NCI-H2107 (cell line): ENCODE data around the gene COL9A1.

Experiments used
- DNase-seq: peaks from one replicate; lab custom pipeline; 2025; lab: John Stamatoyannopoulos, UW

Gene COL9A1

DNA sequence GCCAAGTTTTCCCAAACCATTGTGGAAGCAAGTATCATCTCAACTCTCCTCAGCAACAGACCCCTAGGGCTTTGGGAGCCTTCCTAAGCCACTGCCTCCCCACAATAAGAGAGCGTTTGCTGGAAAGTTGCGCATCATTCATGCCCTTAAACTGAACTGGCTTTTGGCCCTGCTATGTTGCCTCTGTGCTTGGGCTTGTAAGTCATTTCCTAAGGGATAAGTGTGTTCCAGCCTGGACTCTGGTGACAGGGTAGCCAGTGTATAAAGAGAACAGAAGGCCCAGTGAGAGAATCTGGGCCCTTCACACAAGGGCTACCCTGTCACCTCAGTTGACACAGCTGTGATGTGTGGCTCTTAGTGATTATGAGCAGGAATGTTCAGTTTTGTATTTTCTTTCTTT, 77.8 kb downstream of the COL9A1 start:
- no peak for DNase-seq

DNA sequence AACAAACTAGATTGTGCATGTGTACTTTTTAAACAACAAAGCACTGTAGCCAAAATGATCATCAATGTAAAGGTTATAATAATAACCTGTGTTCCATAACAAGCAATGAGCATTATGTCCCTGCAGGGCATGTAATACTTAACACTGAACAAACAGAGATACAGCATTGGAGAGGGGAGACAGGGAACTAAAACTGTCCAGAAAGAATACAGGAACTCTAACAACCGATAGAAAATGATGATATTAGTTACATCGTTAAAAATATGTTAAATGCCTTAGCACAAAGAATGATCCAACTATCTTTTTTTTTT, 80.5 kb downstream of the COL9A1 start:
- DNase-seq, result no peak

DNA sequence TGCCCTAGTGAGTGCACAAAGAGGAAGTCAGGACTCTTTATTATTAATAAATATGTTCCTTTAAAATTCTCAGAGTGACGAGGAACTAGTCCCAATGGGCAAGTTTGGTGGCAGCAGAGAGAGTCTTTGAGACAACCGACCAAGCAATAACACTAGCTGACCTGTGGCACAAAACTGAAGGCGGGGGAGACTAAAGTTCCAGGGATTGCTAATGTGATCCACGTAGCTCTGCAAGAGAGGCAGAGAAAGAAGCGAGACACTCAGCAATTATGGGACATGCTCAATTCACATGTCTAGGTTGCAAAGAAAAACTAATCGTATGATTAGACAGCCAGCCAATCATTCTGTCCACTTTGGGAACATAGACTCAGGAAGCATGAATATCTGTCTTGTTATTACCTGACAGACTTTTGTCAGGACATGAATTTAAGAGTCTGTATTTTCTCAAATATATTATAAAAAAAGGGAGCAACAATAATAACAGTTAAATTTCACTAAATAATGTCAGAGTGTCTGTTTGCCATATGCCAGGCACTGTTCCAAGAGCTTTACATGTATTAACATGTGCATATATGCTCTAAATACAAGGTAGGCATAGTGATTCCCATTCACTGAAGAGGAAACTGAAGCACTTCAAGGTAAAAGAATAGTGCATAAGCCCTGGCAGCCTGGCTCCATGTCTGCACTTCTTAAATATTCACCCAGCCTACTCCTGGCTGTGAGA, 81.0 kb downstream of the COL9A1 start:
- no peak for DNase-seq

DNA sequence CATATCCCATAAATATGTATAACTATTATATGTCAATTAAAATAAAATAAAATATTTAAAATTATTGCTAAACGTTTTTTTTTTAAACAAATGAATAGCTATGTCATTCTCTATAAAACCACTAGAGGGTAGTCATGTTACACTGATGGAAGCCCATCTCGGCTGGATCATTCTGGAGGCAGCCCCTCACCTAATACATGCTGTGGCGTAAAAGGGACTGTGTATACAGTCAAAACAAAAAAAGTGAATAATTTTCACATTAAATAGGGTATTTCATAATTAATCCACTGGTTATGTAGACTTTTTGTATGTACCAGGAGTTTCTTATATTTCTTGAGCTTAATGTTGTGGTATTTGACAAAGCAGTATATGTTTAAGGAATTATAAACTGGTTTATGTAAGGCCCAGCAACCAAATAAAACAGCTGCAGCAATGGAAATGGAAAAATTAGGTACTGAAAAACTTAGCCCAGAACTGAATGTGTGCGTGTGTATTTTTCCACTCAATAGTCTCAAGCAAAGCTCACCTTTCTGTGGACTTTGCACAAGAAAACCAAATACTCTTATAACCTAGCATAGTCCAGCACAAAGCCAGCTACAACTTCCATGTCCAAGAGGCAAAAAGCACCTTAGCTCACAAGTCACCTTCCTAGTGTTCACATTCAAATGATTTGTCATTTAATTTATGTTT, 81.7 kb downstream of the COL9A1 start:
- DNase-seq, result no peak

- no peak for DNase-seq
Measured at GRCh38 chr6:70219943-70220613, 82.8 kb downstream of the COL9A1 start.

- no peak for DNase-seq
Measured at GRCh38 chr6:70216767-70217166, 86.1 kb downstream of the COL9A1 start.

DNA sequence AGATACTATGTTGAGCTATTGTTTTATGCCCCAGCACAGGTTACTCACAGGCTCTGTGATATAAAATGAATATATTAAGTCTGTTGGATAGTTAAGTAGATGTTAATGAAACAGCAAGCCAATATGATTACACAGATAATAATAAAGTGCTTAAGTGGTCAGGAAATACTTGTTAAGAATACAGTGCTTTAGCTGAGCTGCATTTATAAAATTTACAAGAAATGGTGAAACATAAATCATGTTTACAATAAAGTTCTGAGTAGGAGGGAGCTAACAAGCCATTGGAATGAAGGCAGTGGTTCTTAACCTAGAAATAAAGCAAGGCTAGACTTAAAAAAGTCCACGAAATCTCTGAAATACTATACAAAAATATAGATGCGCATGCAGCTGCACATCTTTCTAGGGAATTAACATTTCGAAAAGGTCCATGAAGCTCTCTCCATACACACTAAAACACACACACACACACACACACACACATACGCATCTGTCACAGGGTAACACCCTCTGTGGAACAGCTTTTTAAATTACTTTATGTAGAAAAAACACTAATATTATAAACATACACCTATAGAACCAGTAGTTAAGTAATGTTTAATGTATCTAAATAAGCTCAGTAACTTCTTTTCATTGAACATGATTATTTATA, 87.3 kb downstream of the COL9A1 start:
- no peak for DNase-seq

- no peak for DNase-seq
Measured at GRCh38 chr6:70210462-70210861, 92.4 kb downstream of the COL9A1 start.

GRCh38 chr6:70208235-70208790, 94.6 kb downstream of the COL9A1 start:
- DNase-seq, result no peak

GRCh38 chr6:70198785-70199184, 104.1 kb downstream of the COL9A1 start:
- no peak for DNase-seq

GRCh38 chr6:70196531-70196930, 106.4 kb downstream of the COL9A1 start:
- DNase-seq, result no peak

DNA sequence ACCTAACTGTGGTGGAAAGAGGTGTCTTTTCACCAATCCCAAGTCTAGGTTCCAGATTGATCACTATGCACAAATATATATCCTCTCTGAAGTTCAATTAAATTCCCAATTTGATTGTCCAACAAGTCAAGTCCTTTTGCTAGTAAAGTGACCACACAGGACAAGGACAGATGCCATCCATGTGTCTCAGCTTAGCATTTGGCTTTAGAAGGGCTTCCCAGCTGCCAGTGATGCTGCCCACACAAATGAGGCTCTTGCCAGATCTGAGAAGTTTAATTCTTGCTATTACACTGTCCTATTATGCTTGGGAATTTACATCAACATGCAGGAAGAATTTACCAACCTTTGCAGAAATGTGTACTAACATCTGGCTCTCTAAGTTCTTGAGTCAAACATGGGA, 108.5 kb downstream of the COL9A1 start:
- DNase-seq, result no peak

- DNase-seq, result no peak
Measured at GRCh38 chr6:70188202-70188601, 114.7 kb downstream of the COL9A1 start.

GRCh38 chr6:70186461-70186860, 116.4 kb downstream of the COL9A1 start:
- no peak for DNase-seq

GRCh38 chr6:70184723-70185122, 118.2 kb downstream of the COL9A1 start:
- DNase-seq, result no peak

GRCh38 chr6:70183538-70183937, 119.3 kb downstream of the COL9A1 start:
- no peak for DNase-seq

GRCh38 chr6:70180901-70181599, 121.8 kb downstream of the COL9A1 start:
- no peak for DNase-seq

DNA sequence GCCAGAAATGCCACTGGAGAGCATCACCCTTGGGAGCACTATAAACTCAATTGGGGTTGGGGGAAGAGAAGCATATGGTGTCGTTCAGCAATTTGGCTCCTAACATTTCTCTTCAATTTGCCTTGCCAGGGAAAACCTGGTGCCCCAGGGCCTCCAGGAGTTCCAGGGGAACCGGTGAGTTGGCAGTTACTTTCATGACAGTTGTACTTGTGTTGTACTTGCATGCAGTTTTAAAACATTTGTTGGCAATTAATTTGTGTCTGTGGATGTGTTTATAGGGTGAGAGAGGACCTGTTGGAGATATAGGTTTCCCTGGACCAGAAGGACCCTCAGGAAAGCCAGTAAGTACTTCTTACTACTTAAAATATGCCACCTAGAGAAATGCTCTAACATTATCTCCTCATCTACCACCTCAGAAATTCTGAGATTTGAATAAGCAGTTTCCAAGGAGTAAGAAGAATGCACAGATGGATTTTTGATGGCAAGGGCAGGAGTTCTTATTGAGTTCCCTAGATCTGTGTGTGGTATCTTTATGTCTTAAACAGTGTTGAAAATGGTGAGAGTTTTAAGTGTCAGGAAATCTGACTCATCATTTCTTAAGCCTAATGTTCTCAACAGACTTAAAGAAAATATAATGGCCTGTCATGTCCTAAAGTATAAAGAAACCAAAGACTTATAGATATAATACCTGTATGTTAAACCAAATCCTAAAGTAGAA, 122.5 kb downstream of the COL9A1 start:
- no peak for DNase-seq

GRCh38 chr6:70176842-70177550, 125.9 kb downstream of the COL9A1 start:
- DNase-seq, result no peak

- DNase-seq, result no peak
Measured at GRCh38 chr6:70175770-70176169, 127.1 kb downstream of the COL9A1 start.

- DNase-seq, result no peak
Measured at GRCh38 chr6:70172252-70172651, 130.6 kb downstream of the COL9A1 start.
